ENCODE measurements around the gene NCAPG2.
"Not testable (repeated sequence)": the region's sequence is repeated elsewhere in the genome, so short reads cannot be mapped to it uniquely, and the experiment has no call there.

The NCAPG2 gene

DNA sequence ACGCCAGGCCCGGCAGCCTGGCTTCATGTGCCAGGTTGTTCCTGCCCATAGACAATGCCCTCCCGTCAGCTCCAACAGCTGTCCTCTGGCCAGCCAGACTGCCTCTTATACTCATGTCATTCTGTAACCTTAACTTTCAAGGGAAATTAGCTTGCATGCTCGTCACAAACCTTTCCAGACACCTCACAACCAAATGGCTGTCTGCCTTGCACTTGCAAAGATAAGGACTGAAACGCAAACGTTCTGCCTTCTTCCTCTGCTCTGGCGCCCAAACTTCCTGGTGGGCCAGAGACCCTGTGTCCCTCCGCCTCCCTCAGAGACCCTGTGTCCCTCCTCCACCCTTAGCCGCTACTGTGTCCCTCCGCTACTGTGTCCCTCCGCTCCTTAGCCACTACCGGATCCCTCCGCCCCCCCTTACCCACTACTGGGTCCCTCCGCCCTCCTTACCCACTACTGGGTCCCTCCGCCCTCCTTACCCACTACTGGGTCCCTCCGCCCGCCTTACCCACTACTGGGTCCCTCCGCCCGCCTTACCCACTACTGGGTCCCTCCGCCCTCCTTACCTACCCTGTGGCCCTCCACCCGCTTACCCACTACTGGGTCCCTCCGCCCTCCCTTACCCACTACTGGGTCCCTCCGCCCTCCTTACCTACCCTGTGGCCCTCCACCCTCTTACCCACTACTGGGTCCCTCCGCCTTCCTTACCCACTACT is 37.5 kb downstream of the NCAPG2 start:
- DNase-seq (ENCODE audit: low spot score) = not testable (repeated sequence)

DNA sequence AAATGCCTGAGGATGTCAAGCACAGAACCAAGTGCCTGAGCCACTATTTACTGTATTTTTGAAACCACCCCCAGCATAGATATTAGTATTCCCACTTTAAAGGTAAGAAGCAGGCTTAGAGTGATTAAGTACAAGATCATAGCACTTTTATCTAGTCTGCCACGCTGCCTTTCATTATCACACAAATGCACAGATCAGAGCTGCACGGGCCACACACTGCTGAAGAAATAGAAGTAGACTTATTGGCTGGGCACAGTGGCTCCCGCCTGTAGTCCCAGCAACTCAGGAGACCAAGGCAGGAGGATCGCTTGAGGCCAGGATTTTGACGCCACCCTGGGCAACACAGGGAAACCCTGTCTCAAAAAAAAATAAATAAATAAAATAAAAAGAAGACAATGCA is 38.2 kb downstream of the NCAPG2 start:
- no peak for DNase-seq (ENCODE audit: low spot score)

DNA sequence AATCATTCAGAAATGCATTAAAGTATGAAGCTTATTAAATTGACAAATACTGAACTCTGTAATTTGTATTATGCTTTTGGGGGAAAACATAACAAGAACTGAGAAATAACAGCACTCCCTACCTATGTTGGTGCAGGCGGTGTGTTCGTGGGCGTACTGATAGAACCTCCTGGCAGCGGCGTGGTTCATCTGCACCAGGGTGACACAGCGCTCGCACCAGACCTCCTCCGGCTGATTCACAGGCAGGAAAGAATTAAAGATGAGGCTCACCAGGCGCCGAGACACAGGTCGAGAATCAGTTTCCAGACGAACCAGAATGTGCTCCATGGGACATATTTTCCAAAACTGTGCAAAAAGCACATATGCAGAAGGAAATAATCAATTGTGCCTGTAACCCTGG is 40.2 kb downstream of the NCAPG2 start:
- DNase-seq (ENCODE audit: low spot score) = no peak

DNA sequence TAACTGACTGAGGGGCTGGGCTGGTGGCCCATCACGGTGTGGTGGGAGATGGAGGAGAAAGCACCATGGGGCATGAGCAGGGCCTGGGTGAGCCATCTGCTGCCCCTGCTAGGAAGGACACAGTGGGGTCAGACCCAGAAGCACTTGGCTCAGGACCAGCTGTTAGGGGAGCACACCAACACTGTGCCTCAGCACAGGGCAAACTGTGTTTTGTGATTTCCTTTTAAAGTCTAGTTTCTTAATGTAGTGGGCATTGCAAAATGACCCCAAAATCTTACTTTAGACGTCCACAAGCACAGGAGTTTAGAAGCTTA is 41.2 kb downstream of the NCAPG2 start:
- DNase-seq (ENCODE audit: low spot score) = no peak

DNA sequence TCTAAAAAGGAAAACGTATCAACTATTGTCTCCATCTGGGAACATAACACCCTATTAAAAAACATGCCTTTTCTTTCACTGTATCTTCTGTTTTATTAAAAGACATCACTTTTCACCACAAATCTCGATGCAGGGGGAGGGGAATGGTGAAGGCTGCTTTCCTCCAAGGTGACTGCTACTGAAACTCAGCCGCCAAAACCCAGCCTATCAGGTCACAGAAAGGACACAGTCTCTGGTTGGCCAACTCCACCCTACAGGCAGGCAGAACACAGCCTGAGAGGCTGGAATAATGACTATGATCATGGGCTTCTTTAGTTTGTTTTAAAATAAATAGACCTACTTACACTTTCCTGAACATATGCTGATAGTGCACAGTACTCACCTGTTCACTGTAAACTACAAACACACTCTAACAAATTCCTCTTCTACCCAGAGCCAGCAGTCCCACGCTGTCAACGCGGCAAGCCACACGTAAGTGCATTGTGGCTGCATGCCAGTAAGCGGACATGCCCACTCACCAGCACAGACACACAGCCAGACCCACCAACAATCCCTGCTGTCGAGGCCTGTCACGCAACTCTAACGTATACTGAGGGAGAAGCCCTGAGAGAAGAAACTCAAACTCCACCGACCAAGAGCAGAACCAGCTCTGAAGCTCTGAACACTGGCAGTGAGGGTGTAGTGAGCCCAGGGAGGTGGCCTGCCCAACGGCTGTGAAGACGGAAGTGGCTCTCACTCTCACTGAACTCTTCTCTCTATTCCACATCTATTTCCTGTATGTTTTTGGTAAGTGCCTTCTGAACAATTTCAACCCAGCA is 41.8 kb downstream of the NCAPG2 start:
- DNase-seq (ENCODE audit: low spot score) = no peak

DNA sequence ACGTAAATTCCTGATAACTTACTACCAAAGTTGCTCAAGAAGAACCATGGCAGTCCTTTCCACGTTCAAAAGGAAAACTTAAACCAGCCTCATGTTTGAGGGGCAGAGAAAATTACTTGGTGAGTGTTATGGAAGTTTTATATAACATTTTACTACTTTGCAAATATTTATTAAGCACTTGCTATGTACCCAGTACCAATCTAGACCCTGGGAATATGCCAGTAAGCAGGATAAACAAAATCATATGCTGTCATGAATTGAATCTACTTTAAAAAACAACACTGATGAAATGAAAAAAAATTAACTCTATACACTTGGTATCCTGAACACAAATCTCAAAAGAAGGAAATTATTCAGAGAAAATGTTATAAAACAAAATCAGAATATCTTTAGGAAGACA is 46.1 kb downstream of the NCAPG2 start:
- DNase-seq (ENCODE audit: low spot score) = no peak

DNA sequence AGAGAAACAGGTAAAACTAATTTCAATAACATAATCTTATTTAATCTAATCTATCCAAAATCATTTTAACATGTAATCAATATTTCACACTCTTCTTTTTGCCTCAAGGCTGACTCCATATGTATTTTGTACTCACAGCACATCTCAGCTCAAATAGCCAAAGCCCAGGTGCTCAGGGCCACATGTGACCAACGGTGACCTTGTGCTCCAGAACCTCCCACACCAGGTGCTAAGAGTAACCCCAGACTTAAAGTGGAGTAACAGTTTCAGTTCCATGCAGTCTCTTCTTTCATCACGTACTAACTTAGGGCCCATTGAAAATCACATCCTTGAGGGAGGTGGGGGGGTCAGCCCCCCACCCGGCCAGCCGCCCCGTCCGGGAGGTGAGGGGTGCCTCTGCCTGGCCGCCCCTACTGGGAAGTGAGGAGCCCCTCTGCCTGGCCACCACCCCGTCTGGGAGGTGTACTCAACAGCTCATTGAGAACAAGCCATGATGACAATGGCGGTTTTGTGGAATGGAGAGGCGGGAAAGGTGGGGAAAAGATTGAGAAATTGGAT is 47.3 kb downstream of the NCAPG2 start:
- no peak for DNase-seq (ENCODE audit: low spot score)

DNA sequence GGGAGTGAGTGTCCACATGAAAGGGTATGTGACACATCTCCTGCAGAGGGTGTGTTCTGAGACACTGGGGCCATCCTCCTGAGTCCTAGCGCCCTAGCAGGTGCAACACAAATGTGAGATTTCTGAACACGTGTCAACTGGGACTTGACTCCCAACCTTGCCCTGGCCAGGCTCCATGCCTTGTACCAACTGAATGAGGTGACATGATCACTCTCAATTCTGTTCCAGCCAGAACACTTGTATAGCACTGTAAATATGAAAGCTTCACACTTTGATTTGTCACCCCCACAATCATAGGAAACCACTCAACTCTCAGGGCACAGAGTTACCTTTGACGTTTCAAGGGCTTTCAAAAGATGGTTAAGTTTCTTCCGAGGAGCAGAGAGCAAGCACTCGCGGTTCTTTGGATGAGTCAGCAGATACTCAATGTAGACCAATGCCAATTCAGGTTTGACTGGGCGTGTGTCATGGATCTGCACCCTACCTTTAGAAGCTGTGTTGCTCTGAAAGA is 48.6 kb downstream of the NCAPG2 start:
- no peak for DNase-seq (ENCODE audit: low spot score)

DNA sequence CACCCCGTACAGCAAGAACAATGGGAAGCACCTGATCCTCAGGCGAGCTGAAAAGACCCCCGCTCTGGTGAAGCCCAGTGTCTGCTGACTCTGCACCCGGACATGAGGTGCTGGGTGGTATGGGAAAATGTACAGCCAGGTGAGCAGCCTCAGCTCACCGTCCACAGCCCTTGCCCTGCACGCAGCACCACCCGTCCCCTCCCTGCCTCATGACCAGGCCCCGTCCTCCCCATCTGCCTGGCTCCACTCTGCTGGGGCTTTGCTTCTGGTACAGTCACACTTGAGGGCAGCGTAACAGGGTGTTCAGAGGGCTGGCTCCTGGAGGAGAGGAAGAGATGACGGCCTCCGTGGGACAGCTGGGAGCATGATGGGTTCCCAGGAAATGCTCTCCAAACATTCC is 49.1 kb downstream of the NCAPG2 start:
- no peak for DNase-seq (ENCODE audit: low spot score)

DNA sequence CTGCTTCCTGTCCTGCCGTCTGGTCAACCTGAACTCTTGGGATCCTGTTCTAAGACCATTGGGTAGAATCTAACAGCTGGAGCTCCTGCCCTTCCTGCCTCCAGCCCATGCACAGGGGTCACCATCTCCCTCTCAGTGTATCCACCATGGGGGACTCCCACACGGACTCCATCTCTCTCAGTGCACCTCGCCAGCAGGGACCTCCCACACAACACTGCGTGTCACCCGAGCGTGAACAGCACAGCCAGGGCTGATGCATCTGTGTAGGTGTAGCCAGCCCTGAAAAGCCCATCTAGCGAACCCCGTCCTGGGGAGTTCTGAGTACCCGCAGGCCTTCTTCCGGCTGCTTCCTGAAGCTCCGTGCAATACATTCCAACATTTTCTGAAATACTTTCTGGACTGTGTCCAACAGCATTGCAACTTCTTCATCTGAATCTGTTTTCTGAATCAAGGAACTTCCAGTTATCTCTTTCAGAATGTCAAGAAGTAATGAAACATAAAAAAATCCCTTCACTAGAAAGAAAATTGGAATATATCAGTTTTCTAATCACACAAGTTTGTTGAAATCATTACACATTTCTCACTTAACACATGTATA is 52.5 kb downstream of the NCAPG2 start:
- DNase-seq (ENCODE audit: low spot score) = no peak

DNA sequence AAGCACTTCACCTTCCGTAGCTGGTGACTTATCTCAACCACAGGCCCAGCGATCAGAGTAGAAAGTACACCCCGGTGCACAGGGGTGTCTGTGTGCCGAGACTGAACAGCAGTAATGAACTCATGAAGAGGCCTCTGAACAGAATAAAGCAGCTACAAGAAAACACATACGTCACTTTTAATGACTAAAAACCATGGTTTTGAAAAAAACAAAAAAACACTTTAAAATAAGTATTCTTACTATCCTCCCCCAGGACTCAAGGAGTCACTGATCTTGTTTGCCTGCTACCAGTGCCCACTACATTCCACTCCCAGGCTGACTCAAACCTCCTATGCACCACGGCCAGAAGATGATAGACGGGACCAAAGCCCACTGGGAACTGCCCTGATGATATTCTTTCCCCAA is 53.8 kb downstream of the NCAPG2 start:
- no peak for DNase-seq (ENCODE audit: low spot score)

DNA sequence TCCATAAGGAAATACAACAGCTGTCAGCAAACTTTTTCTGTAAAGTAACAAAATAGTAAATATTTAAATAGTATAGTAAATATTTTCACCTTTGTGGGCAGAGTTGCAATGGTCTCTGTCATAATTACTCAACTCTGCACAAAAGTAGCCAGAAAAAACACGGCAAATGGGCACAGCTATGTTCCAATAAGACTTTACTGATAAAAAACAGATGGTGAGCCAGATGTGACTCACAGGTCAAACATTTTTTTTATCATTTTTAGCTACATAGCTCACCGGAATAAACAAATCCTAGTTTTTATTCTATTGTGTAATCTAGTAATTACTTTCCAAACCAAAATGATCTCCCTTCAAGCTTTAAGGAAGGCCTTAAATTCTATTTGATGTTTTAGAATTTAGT is 55.3 kb downstream of the NCAPG2 start:
- no peak for DNase-seq (ENCODE audit: low spot score)

DNA sequence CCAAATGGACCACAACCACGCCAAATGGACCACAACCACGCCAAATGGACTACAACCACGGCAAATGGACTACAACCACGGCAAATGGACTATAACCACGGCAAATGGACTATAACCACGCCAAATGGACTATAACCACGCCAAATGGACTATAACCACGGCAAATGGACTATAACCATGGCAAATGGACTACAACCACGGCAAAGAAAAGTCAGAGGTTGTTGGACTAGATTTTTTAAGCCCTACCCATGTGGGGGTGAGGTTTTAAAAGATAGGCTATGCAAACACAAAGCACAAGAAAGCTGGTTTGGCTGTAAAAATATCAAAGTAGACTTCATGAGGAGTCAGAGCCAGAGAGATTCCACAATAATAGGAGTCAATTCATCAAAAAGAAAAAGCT is 55.8 kb downstream of the NCAPG2 start:
- DNase-seq (ENCODE audit: low spot score) = no peak

DNA sequence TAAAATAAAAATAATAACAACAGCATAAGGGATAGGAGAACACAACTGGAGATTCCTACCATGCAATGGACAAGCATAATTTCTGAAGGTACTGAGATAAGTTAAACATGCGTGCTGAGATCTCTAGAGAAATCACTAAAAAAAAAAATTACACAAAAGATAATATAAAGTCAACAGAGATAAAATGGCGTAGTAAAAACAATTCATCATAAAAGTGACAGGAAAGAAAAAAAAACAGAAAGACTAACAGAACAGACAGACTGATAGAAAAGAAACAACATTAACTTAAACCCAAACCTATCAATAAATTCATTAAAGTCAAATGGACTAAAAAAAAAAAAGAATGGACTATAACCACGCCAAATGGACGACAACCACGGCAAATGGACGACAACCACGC is 56.4 kb downstream of the NCAPG2 start:
- DNase-seq (ENCODE audit: low spot score) = no peak

DNA sequence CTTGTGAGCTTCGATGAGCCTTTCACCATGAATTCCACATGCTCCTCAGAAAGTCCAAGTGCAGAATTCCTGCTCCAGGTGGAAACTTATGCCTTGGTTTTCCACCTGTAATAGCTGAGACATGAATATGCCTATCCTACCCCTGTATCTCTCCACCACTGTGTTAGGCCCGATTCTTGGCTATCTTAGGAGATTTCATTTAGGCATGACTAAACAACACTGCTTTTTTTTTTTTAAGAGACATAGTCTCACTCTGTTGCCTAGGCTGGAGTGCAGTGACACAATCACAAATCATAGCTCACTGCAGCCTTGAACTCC is 57.2 kb downstream of the NCAPG2 start:
- no peak for DNase-seq (ENCODE audit: low spot score)

DNA sequence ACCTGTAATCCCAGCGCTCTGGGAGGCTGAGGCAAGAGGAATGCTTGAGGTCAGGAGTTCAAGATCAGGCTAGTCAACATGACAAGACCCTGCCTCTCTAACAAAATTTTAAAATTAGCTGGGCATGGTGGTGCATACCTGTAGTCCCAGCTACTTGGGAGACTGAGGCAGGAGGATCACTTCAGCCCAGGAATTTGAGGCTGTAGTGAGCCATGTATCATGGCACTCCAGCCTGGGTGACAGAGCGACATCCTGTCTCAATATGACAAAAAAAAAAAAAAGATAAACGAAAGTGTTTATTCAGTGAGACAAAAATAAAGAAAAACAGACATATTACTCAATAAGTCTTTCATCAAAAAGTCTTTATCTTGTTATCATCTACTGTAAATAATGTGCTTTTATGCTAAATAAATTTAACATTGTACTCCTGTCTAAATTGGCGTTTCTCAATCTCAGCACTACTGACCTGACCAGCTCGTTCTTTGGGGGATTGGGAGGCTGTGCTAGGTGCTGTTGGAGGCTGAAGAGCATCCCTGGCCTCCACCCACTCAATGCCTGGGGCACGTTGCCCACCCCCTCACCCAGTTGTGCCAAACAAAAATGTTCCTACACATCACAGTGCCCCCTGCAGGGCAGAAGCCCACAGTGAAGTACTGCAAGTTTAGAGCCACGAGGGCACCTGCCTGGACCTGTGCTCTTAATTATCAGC is 57.7 kb downstream of the NCAPG2 start:
- peak; percentile 29 for DNase-seq (ENCODE audit: low spot score)

DNA sequence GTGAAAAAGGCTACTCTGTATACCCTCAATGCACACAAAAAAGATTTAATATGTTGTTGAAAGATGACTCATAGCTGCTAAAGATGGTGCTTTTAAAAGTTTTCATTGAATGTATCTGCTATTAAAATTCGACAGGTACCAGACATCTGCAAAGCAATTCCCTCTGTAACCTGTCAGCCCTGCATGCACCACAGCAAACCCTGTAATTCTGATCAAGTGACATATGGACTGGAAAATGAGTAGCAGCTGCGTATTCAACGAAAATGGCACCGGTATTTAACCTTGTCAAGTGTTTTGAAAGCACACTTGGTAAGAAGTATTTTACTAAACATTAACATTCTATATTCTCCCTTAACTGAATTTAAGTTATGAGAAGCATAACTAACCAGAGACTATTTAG is 58.8 kb downstream of the NCAPG2 start:
- no peak for DNase-seq (ENCODE audit: low spot score)

DNA sequence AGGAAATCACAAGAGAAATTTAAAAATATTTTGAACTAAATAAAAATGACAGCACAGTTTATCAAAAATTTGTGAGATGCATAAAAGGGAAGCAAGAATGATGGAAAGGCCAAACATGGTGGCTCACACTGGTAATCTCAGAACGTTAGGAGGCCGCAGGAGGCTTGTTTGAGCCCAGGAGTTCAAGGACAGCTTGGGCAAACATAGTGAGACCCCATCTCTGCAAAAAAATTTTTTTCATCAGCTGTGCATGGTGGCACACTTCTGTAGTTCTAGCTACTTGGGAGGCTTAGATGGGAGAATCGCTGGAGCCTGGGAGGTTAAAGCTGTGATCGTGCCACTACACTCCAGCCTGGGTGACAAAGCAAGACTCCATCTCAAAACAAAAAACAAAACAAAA is 62.5 kb downstream of the NCAPG2 start:
- DNase-seq (ENCODE audit: low spot score) = no peak

DNA sequence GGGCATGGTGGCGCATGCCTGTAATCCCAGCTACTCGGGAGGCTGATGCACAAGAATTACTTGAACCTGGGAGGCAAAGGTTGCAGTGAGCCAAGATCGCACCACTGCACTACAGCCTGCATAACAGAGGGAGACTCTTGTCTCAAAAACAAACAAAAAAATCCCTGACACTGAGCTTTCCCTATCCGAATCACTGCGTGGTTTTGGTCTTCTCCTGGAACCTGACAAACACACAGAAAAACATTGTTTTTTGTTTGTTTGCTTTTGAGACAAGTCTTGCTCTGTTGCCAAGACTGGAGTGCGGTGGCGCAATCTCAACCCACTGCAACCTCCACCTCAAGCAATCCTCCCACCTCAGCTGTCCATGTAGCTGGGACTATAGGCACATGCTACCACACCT is 66.6 kb downstream of the NCAPG2 start:
- no peak for DNase-seq (ENCODE audit: low spot score)

DNA sequence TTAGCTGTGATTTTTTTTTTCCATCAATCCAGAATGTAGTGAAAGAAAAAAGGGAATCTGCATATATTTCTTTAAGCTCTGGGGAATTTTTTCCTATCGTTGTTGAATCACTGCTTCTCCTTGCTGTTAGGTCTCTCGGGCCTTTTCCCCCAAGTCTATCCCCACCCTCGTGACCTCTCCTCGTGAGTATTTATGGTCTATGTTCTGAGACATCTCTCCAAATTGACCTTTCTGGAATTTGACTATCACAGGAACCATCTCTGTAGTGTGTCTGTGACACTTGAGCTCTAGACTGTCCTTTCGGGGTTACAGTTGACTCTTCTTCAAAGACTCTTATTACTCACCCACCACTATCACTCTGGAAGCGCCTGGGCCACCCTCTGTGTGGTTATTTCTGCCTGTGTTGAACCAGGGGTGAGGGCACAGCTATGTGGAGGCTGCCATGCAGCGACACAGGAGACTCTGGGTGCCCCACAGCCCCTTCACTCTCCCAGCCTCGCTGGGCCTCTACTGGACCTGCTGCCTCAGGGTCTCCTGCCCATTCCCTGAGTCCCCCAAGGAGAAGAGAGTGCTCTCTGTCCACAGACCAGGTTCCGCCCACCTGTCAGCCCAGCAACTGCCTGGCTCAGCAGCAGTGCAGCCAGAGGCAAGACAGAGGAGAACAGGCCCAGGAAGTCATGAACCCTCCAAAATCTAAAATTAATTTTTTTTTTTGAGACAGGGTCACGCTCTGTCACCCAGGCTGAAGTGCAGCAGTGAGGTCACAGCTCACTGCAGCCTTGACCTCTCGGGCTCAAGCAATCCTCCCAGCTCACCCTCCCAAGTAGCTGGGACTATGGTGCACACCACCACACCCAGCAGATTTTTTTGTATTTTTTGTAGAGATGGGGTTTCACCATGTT is 71.3 kb downstream of the NCAPG2 start:
- peak; percentile 22 for DNase-seq (ENCODE audit: low spot score)

DNA sequence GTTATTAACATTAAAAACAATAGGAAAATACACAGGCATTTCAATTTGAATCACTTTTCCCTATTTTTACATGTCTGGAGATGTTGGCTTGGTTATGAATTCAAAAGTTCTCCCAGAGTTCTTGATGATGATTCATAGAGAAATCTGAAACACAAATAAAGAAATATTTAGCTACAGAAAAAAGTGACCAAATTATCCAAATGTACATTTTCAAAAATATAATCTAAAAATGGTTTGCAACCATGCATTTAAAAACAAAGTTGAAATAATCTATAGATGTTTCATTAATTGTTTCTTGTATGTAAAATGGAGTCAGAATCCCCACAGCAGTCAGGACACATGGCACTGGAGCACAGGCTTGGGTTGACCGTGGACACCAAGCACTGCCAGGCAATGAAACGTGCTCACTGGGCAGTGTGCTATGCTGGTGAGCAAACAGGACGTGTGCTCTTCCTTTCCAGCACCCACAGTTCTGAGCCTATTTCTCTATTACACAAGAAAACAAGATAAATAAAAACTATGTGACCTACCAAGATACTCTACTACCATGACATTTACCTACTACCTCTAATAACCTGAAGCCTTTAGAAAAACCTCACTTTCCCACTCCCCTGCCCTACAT is 72.9 kb downstream of the NCAPG2 start:
- no peak for DNase-seq (ENCODE audit: low spot score)
